GM19193 (cell line): ENCODE results near the gene FMNL2.

Experiments used
- POLR2A ChIP-seq: IDR thresholded peaks from 4 replicates; pipeline ENCODE4 v1.6.1; 2011; ENCODE audit not compliant: insufficient read depth, insufficient read length; ENCODE audit errors: extremely low read depth

Gene FMNL2

GRCh38 chr2:152456262-152456661 is 121.3 kb downstream of the FMNL2 start:
- TF ChIP-seq POLR2A, result no peak

- TF ChIP-seq POLR2A, result no peak
Observed at GRCh38 chr2:152458441-152458940, 123.5 kb downstream of the FMNL2 start.

- no peak for TF ChIP-seq POLR2A
Observed at GRCh38 chr2:152459091-152459490, 124.1 kb downstream of the FMNL2 start.

GRCh38 chr2:152460567-152460966 is 125.6 kb downstream of the FMNL2 start:
- no peak for TF ChIP-seq POLR2A

GRCh38 chr2:152462120-152462519 is 127.1 kb downstream of the FMNL2 start:
- TF ChIP-seq POLR2A, result no peak

GRCh38 chr2:152462779-152463178 is 127.8 kb downstream of the FMNL2 start:
- TF ChIP-seq POLR2A, result no peak

- TF ChIP-seq POLR2A, result no peak
Observed at GRCh38 chr2:152464851-152465470, 130.0 kb downstream of the FMNL2 start.

GRCh38 chr2:152465541-152465940 is 130.6 kb downstream of the FMNL2 start:
- TF ChIP-seq POLR2A, result no peak

- TF ChIP-seq POLR2A, result no peak
Observed at GRCh38 chr2:152466041-152466440, 131.1 kb downstream of the FMNL2 start.

GRCh38 chr2:152466980-152467676 is 132.2 kb downstream of the FMNL2 start:
- TF ChIP-seq POLR2A, result no peak

GRCh38 chr2:152467677-152468410 is 132.9 kb downstream of the FMNL2 start:
- TF ChIP-seq POLR2A, result no peak

GRCh38 chr2:152468899-152469692 is 134.1 kb downstream of the FMNL2 start:
- TF ChIP-seq POLR2A, result no peak

GRCh38 chr2:152470861-152471854 is 136.2 kb downstream of the FMNL2 start:
- TF ChIP-seq POLR2A, result no peak

GRCh38 chr2:152472481-152472887 is 137.5 kb downstream of the FMNL2 start:
- no peak for TF ChIP-seq POLR2A
